Right lobe of liver (tissue), 6 donors: ENCODE results near the gene GATA5. TPM values are rescaled to one million over a fixed set of nuclear protein-coding genes. Genes with fewer than 3 reads are reported as not detected.
A peak's percentile ranks its signal among the peaks of the same experiment; 100 is the strongest.

Experiments
- ATAC-seq, 4 donors: fragments of 200-7000 bp; cut with Tn5 transposase; one replicate each; pipeline ENCODE4 v1.9.1; 2020; ENCODE audit warnings: mild to moderate bottlenecking in 4 of 4, moderate library complexity in 4 of 4
- DNase-seq, 3 donors: peaks; one replicate each; pipeline ENCODE4 v3.0.0-alpha.2; 2020
- H3K27ac ChIP-seq, 3 donors: fragments of 200-600 bp; one replicate each; pipeline ENCODE4 v1.8.0; 2022
- H3K27me3 ChIP-seq, 2 donors: fragments of 200-600 bp; one replicate each; pipeline ENCODE4 v1.8.0; 2022
- H3K36me3 ChIP-seq, 4 donors: fragments of 200-600 bp; sonication (generic) in 1 of 4; one replicate each; pipeline versions ENCODE4 v1.5.1 to v1.8.0; 2017 to 2022; ENCODE audit warnings: control low read depth in 1 of 4
- H3K4me1 ChIP-seq, 4 donors: fragments of 200-600 bp; sonication (generic) in 1 of 4; one replicate each; pipeline versions ENCODE4 v1.5.1 to v1.8.0; 2017 to 2022; ENCODE audit warnings: control low read depth in 1 of 4
- H3K4me3 ChIP-seq, 3 donors: fragments of 200-600 bp; one replicate each; pipeline ENCODE4 v1.8.0; 2022
- H3K9me3 ChIP-seq, 4 donors: fragments of 200-600 bp; sonication (generic) in 1 of 4; one replicate each; pipeline versions ENCODE4 v1.5.1 to v1.8.0; 2017 to 2022; ENCODE audit warnings: control low read depth in 1 of 4
- POLR2A ChIP-seq: fragments of 450-650 bp; IDR thresholded peaks from one replicate; pipeline ENCODE4 v1.6.1; 2017; ENCODE audit warnings: antibody characterized with exemption, mild to moderate bottlenecking
- WGBS: methylation state at CpG from one replicate; pipeline ENCODE4 v1.1.6; 2018; ENCODE audit warnings: low coverage, low lambda C conversion rate; ENCODE audit not compliant: insufficient coverage; ENCODE audit errors: missing lambda C conversion rate; 5-methylcytosine and 5-hydroxymethylcytosine counted together
- intact Hi-C, 2 donors: fragments of 100-400 bp; cut with DNase I; formaldehyde crosslinking; loops; one replicate each; pipeline versions ENCODE4 v1.11.2 to v1.14.1; 2022
- total RNA-seq, 6 experiments: library from RNA; depleted of rRNA in 2 of 6; stranded (reverse); fragments of >200 nt in 2 of 6; fragmentation: NEBNext Ultra II Directional in 3 of 6; extraction: Animal tissue kit (Norgen Biotek cat#: 25700) in 3 of 6; gene quantifications; one replicate each; pipeline versions ENCODE4 v1.1.0 to v1.2.4, GENCODE V29; 2016 to 2023
- TF ChIP-seq, protein P1 (sequence below), 4 donors: fragments of 200-600 bp in 3 of 4; fragments of 450-650 bp in 1 of 4; IDR thresholded peaks; one replicate each; pipeline versions ENCODE4 v1.5.1 to v1.8.0; 2016 to 2022; ENCODE audit warnings: antibody characterized with exemption in 4 of 4, mild to moderate bottlenecking in 2 of 4
- donor health status: DM: no; HTN: yes; CAD: no.
- donor health status: DM: no; HTN: no; CAD: no.
- donor health status: DM: no; HTN: no; CAD: no.
- donor health status: DM: no; HTN: yes; CAD: no.
- donor health status: DM: no; HTN: yes; CAD: no.

The GATA5 gene
- total RNA-seq, 6 experiments from 2014 or later, result 0.12 to 0.56 (median 0.26) TPM

- no peaks in the 10 kb centered on the region for H3K4me1 ChIP-seq
- no peaks in the 10 kb centered on the region for H3K9me3 ChIP-seq
- TF ChIP-seq POLR2A, result no peak
- TF ChIP-seq, protein P1, sequence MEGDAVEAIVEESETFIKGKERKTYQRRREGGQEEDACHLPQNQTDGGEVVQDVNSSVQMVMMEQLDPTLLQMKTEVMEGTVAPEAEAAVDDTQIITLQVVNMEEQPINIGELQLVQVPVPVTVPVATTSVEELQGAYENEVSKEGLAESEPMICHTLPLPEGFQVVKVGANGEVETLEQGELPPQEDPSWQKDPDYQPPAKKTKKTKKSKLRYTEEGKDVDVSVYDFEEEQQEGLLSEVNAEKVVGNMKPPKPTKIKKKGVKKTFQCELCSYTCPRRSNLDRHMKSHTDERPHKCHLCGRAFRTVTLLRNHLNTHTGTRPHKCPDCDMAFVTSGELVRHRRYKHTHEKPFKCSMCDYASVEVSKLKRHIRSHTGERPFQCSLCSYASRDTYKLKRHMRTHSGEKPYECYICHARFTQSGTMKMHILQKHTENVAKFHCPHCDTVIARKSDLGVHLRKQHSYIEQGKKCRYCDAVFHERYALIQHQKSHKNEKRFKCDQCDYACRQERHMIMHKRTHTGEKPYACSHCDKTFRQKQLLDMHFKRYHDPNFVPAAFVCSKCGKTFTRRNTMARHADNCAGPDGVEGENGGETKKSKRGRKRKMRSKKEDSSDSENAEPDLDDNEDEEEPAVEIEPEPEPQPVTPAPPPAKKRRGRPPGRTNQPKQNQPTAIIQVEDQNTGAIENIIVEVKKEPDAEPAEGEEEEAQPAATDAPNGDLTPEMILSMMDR (IDR thresholded peaks at IDR 0.05), result no peak
- no peak for DNase-seq
- no peaks in the 10 kb centered on the region for H3K36me3 ChIP-seq
- H3K27me3 ChIP-seq, result no peaks in the 10 kb centered on the region
- H3K27ac ChIP-seq, result no peak overlapping the region
- no peak for ATAC-seq
- WGBS, result 25% methylated on average over 4 of the region's 18 CpGs
- H3K4me3 ChIP-seq, result no peak overlapping the region
- intact Hi-C loops, result no loop called here
Measured at GRCh38 chr20:62517168-62517567, 41.4 kb upstream of the GATA5 start.

- no peak overlapping the region for H3K4me3 ChIP-seq
- no peak for TF ChIP-seq POLR2A
- TF ChIP-seq, protein P1 (IDR thresholded peaks at IDR 0.05), result peak in 3 of 4 donors; percentile 21 to 32 (median 25)
- H3K27ac ChIP-seq, result no peak overlapping the region
- H3K4me1 ChIP-seq, result no peaks in the 10 kb centered on the region
- ATAC-seq (peak in 3 of 4 donors; percentile 42 to 64 (median 45)), DNase-seq (peak in 1 of 3 donors; percentile 46)
- H3K9me3 ChIP-seq, result no peaks in the 10 kb centered on the region
- WGBS, result 43% methylated on average over 4 of the region's 13 CpGs
- no peaks in the 10 kb centered on the region for H3K27me3 ChIP-seq
- intact Hi-C loops, result no loop called here
- H3K36me3 ChIP-seq, result no peaks in the 10 kb centered on the region
Measured at GRCh38 chr20:62516338-62516737, 40.5 kb upstream of the GATA5 start.

DNA sequence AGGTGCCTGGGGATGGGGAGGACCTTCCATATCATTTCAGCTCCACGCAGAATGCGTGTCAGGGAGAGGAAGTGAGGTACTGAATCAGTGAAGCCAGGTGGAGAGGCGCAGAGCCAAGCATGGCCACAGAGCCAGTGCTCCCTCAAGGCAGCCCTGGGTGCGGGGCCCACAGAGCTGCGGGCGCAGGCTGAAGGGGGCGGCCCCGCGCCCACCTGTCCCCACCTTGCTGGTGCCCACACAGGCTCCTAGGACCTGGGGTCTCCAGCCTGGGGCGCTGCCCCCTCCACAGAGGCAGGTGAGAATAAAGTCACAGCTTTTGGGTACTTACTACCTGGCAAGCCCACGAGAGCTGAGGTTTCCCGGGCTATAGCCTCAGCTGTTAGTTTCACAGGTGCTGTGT, 40.0 kb upstream of the GATA5 start:
- Histone ChIP-seq H3K4me1 (no peaks in the 10 kb centered on the region), H3K9me3 (no peaks in the 10 kb centered on the region), H3K36me3 (no peaks in the 10 kb centered on the region), H3K4me3 (no peak overlapping the region), H3K27me3 (no peaks in the 10 kb centered on the region), H3K27ac (no peak overlapping the region)
- intact Hi-C loops, result no loop called here
- no peak for DNase-seq
- no peak for ATAC-seq
- no peak for TF ChIP-seq POLR2A
- TF ChIP-seq, protein P1 (IDR thresholded peaks at IDR 0.05), result no peak
- 55% methylated on average over 4 of the region's 12 CpGs for WGBS

DNA sequence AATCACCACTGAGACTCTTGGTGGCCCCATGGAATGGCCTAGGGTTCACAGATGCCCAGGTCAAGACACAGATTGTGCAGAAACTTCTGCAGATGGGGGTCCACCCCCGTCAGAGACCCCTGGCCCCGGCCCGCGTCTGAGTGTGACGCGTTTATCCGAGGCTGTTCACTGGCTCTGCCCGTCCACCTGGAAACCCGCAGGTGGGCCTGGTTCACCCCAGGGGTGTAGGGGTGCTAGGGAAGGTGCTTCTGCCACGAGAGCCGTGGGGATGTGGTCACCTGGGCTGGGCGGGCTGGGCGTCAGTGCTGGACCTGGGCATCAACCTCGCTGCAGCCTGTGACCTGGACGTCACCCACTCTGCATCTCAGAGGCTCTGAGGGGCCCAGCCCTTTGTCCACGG, 39.5 kb upstream of the GATA5 start:
- no peaks in the 10 kb centered on the region for H3K4me1 ChIP-seq
- no peak overlapping the region for H3K4me3 ChIP-seq
- H3K9me3 ChIP-seq, result no peaks in the 10 kb centered on the region
- TF ChIP-seq POLR2A, result no peak
- TF ChIP-seq, protein P1 (IDR thresholded peaks at IDR 0.05), result no peak
- no peak overlapping the region for H3K27ac ChIP-seq
- 20% methylated on average over 2 of the region's 16 CpGs for WGBS
- H3K36me3 ChIP-seq, result no peaks in the 10 kb centered on the region
- intact Hi-C loops, result no loop called here
- ATAC-seq (no peak), DNase-seq (no peak)
- no peaks in the 10 kb centered on the region for H3K27me3 ChIP-seq

DNA sequence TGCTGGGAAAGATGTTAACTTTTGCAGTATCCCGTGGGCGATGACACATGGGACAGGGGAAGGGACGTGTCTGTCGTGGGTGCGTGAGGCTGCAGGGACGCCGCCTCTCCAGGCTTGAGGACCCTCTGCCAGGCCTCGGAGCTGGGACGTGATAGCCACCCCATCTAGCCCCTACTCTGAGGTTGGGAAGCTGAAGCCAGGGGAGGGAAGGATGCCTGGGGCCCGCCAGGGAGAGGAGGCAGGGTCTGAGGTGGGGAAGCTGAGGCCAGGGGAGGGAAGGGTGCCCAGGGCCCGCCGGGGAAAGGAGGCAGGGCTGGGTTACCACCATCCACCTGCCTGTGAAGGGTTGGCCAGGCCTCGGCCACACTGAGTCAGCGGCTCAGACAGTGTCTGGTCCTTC, 38.2 kb upstream of the GATA5 start:
- no peak for ATAC-seq
- no peaks in the 10 kb centered on the region for H3K9me3 ChIP-seq
- intact Hi-C loops, result no loop called here

More for the DNA sequence above, 38.2 kb upstream of the GATA5 start:
- H3K27ac ChIP-seq, result no peak overlapping the region
- DNase-seq, result no peak
- no peaks in the 10 kb centered on the region for H3K4me1 ChIP-seq
- TF ChIP-seq, protein P1 (IDR thresholded peaks at IDR 0.05), result no peak
- no peak for TF ChIP-seq POLR2A
- 62% methylated on average over 4 of the region's 14 CpGs for WGBS
- no peaks in the 10 kb centered on the region for H3K27me3 ChIP-seq
- H3K36me3 ChIP-seq, result no peaks in the 10 kb centered on the region
- H3K4me3 ChIP-seq, result no peak overlapping the region
